Muscle layer of duodenum (tissue), 2 donors: Measurements from ENCODE around the gene EEF1AKMT1.
"Not testable (repeated sequence)": the region's sequence is repeated elsewhere in the genome, so short reads cannot be mapped to it uniquely, and the experiment has no call there.

ENCODE experiments used
- H3K27ac ChIP-seq: one replicate; pipeline ENCODE4 v1.7.0; 2013; ENCODE audit warnings: mild to moderate bottlenecking, low read length
- H3K27me3 ChIP-seq: one replicate; pipeline ENCODE4 v1.7.0; 2013; ENCODE audit warnings: low read depth, mild to moderate bottlenecking, control low read depth, low read length
- H3K36me3 ChIP-seq, 2 donors: one replicate each; pipeline ENCODE4 v1.7.0; 2013; ENCODE audit warnings: low read length in 2 of 2, control low read depth in 1 of 2, mild to moderate bottlenecking in 1 of 2; ENCODE audit not compliant: insufficient read depth in 2 of 2, control insufficient read depth in 1 of 2
- H3K4me1 ChIP-seq, 2 donors: one replicate each; pipeline ENCODE4 v1.7.0; 2013; ENCODE audit warnings: low read length in 2 of 2, mild to moderate bottlenecking in 2 of 2, control low read depth in 1 of 2, moderate library complexity in 1 of 2; ENCODE audit not compliant: insufficient read depth in 2 of 2, control insufficient read depth in 1 of 2
- H3K4me3 ChIP-seq, 2 donors: one replicate each; pipeline ENCODE4 v1.7.0; 2013; ENCODE audit warnings: low read length in 2 of 2, low read depth in 1 of 2, mild to moderate bottlenecking in 1 of 2
- H3K9me3 ChIP-seq, 2 donors: one replicate each; pipeline ENCODE4 v1.7.0; 2013; ENCODE audit warnings: low read length in 2 of 2, control low read depth in 1 of 2, mild to moderate bottlenecking in 1 of 2; ENCODE audit not compliant: control insufficient read depth in 1 of 2
- donor health status: healthy.

Gene EEF1AKMT1

GRCh38 chr13:20775961-20776360, 2.2 kb upstream of the EEF1AKMT1 start:
- H3K4me1 ChIP-seq = peaks cover 5% of the 10 kb centered on the region in 2 donors
- no peaks in the 10 kb centered on the region for H3K36me3 ChIP-seq
- H3K9me3 ChIP-seq = no peaks in the 10 kb centered on the region
- no peak overlapping the region for H3K4me3 ChIP-seq
- no peak overlapping the region for H3K27ac ChIP-seq
- no peaks in the 10 kb centered on the region for H3K27me3 ChIP-seq

- H3K27ac ChIP-seq = no peak overlapping the region
- no peak overlapping the region for H3K4me3 ChIP-seq
These were observed 985 bp upstream of the EEF1AKMT1 start for GRCh38 chr13:20774746-20775145.

GRCh38 chr13:20772401-20773131, 1.2 kb downstream of the EEF1AKMT1 start:
- Histone ChIP-seq H3K36me3 (no peaks in the 10 kb centered on the region), H3K9me3 (peaks cover 0 to 13% of the 10 kb centered on the region in 2 donors), H3K4me3 (peak overlapping the region; percentile 76 to 78), H3K27me3 (no peaks in the 10 kb centered on the region), H3K27ac (peak overlapping the region; percentile 91), H3K4me1 (peaks cover 5% of the 10 kb centered on the region in 2 donors)

More at GRCh38 chr13:20774746-20775145, 985 bp upstream of the EEF1AKMT1 start:
- H3K27me3 ChIP-seq = no peaks in the 10 kb centered on the region
- H3K4me1 ChIP-seq = peaks cover 5% of the 10 kb centered on the region in 2 donors
- no peaks in the 10 kb centered on the region for H3K9me3 ChIP-seq
- no peaks in the 10 kb centered on the region for H3K36me3 ChIP-seq

- no peak overlapping the region for H3K27ac ChIP-seq
- no peaks in the 10 kb centered on the region for H3K36me3 ChIP-seq
- peaks cover 5% of the 10 kb centered on the region in 2 donors for H3K4me1 ChIP-seq
- peaks cover 0 to 15% of the 10 kb centered on the region in 2 donors for H3K9me3 ChIP-seq
- H3K4me3 ChIP-seq = no peak overlapping the region
- no peaks in the 10 kb centered on the region for H3K27me3 ChIP-seq
These were observed 3.9 kb downstream of the EEF1AKMT1 start for GRCh38 chr13:20769834-20770233.

GRCh38 chr13:20769091-20769490, 4.7 kb downstream of the EEF1AKMT1 start:
- no peak overlapping the region for H3K4me3 ChIP-seq
- no peak overlapping the region for H3K27ac ChIP-seq
- peaks cover 0 to 15% of the 10 kb centered on the region in 2 donors for H3K9me3 ChIP-seq
- H3K36me3 ChIP-seq = no peaks in the 10 kb centered on the region
- H3K27me3 ChIP-seq = no peaks in the 10 kb centered on the region
- H3K4me1 ChIP-seq = peaks cover 5% of the 10 kb centered on the region in 2 donors

GRCh38 chr13:20767309-20767943, 6.3 kb downstream of the EEF1AKMT1 start:
- Histone ChIP-seq H3K27me3 (no peaks in the 10 kb centered on the region), H3K4me1 (peaks cover under 1 to 1% of the 10 kb centered on the region in 2 donors), H3K27ac (no peak overlapping the region), H3K9me3 (peaks cover 0 to 15% of the 10 kb centered on the region in 2 donors), H3K36me3 (no peaks in the 10 kb centered on the region), H3K4me3 (no peak overlapping the region)

- Histone ChIP-seq H3K27ac (no peak overlapping the region), H3K4me1 (no peaks in the 10 kb centered on the region), H3K9me3 (no peaks in the 10 kb centered on the region), H3K36me3 (peaks cover 0 to 8% of the 10 kb centered on the region in 2 donors), H3K4me3 (no peak overlapping the region), H3K27me3 (no peaks in the 10 kb centered on the region)
These were observed 12.9 kb downstream of the EEF1AKMT1 start for GRCh38 chr13:20760872-20761271.

- Histone ChIP-seq H3K4me1 (no peaks in the 10 kb centered on the region), H3K27ac (no peak overlapping the region), H3K9me3 (peaks cover 7 to 12% of the 10 kb centered on the region in 2 donors), H3K36me3 (peaks cover 0 to 21% of the 10 kb centered on the region in 2 donors), H3K4me3 (no peak overlapping the region), H3K27me3 (no peaks in the 10 kb centered on the region)
These were observed 19.8 kb downstream of the EEF1AKMT1 start for GRCh38 chr13:20754009-20754408.

GRCh38 chr13:20749377-20749776, 24.4 kb downstream of the EEF1AKMT1 start:
- Histone ChIP-seq H3K27me3 (no peaks in the 10 kb centered on the region), H3K4me1 (no peaks in the 10 kb centered on the region), H3K9me3 (peaks cover 4 to 12% of the 10 kb centered on the region in 2 donors), H3K4me3 (no peak overlapping the region), H3K27ac (no peak overlapping the region), H3K36me3 (peaks cover 0 to 4% of the 10 kb centered on the region in 2 donors)

GRCh38 chr13:20743830-20744404, 29.8 kb downstream of the EEF1AKMT1 start:
- H3K4me1 ChIP-seq, H3K27me3 ChIP-seq, H3K4me3 ChIP-seq, H3K27ac ChIP-seq, H3K36me3 ChIP-seq, H3K9me3 ChIP-seq: not testable (repeated sequence)

- H3K4me1 ChIP-seq = no peaks in the 10 kb centered on the region
- peaks cover 0 to 11% of the 10 kb centered on the region in 2 donors for H3K36me3 ChIP-seq
- H3K4me3 ChIP-seq = no peak overlapping the region
- H3K27ac ChIP-seq = no peak overlapping the region
- no peaks in the 10 kb centered on the region for H3K27me3 ChIP-seq
- peaks cover 0 to 3% of the 10 kb centered on the region in 2 donors for H3K9me3 ChIP-seq
These were observed 33.7 kb downstream of the EEF1AKMT1 start for GRCh38 chr13:20740021-20740420.
